H1 (cell line): Measurements from ENCODE around the gene SEMA5B. TPM values are rescaled to one million over a fixed set of nuclear protein-coding genes. Genes with fewer than 3 reads are reported as not detected.

Source experiments
- CTCF ChIA-PET: fragments of 300-600 bp; sonication (Branson Sonifier 250); formaldehyde crosslinking; loops from one replicate; lab custom pipeline; 2021; ENCODE audit not compliant: partially characterized antibody; lab: Charles Lee
- POLR2A ChIA-PET: fragments of 300-600 bp; sonication (Branson Sonifier 250); formaldehyde crosslinking; loops from one replicate; lab custom pipeline; 2021; ENCODE audit warnings: inconsistent platforms; ENCODE audit not compliant: partially characterized antibody; lab: Charles Lee
- DNase-seq, 2 experiments: peaks; one replicate each; pipeline versions ENCODE4 v3.0.0 to v3.0.0-alpha.2; 2010 to 2022; ENCODE audit warnings: low spot score in 2 of 2, low read depth in 1 of 2, mixed read lengths in 1 of 2
- FAIRE-seq: peaks from 2 replicates; lab custom pipeline; 2011; peaks lifted over from hg19 to GRCh38; lab: Jason Lieb, UNC
- H2AFZ ChIP-seq: 2 replicates; pipeline ENCODE4 v1.8.1; 2012; ENCODE audit warnings: low read length, inconsistent platforms
- H2AK5ac ChIP-seq: 2 replicates; pipeline ENCODE4 v1.6.1; 2013; ENCODE audit warnings: low read depth, low read length
- H2BK120ac ChIP-seq: replicated peaks from 2 replicates; pipeline ENCODE3; 2013; ENCODE audit warnings: low read depth, low read length, inconsistent platforms
- H2BK12ac ChIP-seq: 2 replicates; pipeline ENCODE4 v1.6.1; 2013; ENCODE audit warnings: low read depth, low read length
- H2BK15ac ChIP-seq: 2 replicates; pipeline ENCODE4 v1.6.1; 2013; ENCODE audit warnings: low read length
- H2BK20ac ChIP-seq: 2 replicates; pipeline ENCODE4 v1.6.1; 2013; ENCODE audit warnings: low read length
- H2BK5ac ChIP-seq: 2 replicates; pipeline ENCODE4 v1.6.1; 2013; ENCODE audit warnings: low read depth, low read length
- H3K14ac ChIP-seq: 2 replicates; pipeline ENCODE4 v1.6.1; 2013; ENCODE audit warnings: inconsistent platforms; ENCODE audit not compliant: insufficient read length
- H3K18ac ChIP-seq: 2 replicates; pipeline ENCODE4 v1.6.1; 2013; ENCODE audit warnings: low read length; ENCODE audit errors: extremely low read depth
- H3K23ac ChIP-seq: 2 replicates; pipeline ENCODE4 v1.6.1; 2013; ENCODE audit warnings: inconsistent platforms; ENCODE audit not compliant: insufficient read length
- H3K23me2 ChIP-seq: 2 replicates; pipeline ENCODE4 v1.6.1; 2013; ENCODE audit warnings: low read depth, low read length
- H3K27ac ChIP-seq: 2 replicates; pipeline ENCODE4 v1.6.1; 2011; ENCODE audit warnings: low read depth, low read length, inconsistent platforms
- H3K27me3 ChIP-seq, 4 experiments: replicated peaks in 1 of 4; 1 replicate in 1 of 4; 2 replicates in 3 of 4; pipeline versions ENCODE4 v1.6.1 to v1.8.1; 2011 to 2013; ENCODE audit warnings: low read length in 3 of 4, mild to moderate bottlenecking in 3 of 4, inconsistent platforms in 2 of 4, mixed read lengths in 2 of 4, moderate library complexity in 1 of 4; ENCODE audit not compliant: control insufficient read depth in 3 of 4, insufficient read depth in 3 of 4; ENCODE audit errors: extremely low read depth in 1 of 4
- H3K36me3 ChIP-seq, 4 experiments: 2 replicates each; pipeline versions ENCODE4 v1.6.1 to v1.8.1; 2011 to 2013; ENCODE audit warnings: mild to moderate bottlenecking in 4 of 4, low read length in 3 of 4, moderate library complexity in 2 of 4, control low read depth in 1 of 4, inconsistent platforms in 1 of 4; ENCODE audit not compliant: insufficient read depth in 4 of 4, control insufficient read depth in 2 of 4
- H3K4ac ChIP-seq: replicated peaks from 2 replicates; pipeline ENCODE3; 2013; ENCODE audit warnings: low read length, low read depth, mixed read lengths, inconsistent platforms; ENCODE audit not compliant: insufficient read length
- H3K4me1 ChIP-seq, 4 experiments: replicated peaks in 1 of 4; 1 replicate in 1 of 4; 2 replicates in 3 of 4; pipeline versions ENCODE4 v1.6.1 to v1.8.1; 2011 to 2013; ENCODE audit warnings: low read length in 3 of 4, inconsistent platforms in 2 of 4, mixed read lengths in 1 of 4; ENCODE audit not compliant: insufficient read depth in 4 of 4, control insufficient read depth in 3 of 4
- H3K4me2 ChIP-seq, 2 experiments: 2 replicates each; pipeline versions ENCODE4 v1.6.1 to v1.8.1; 2011 to 2013; ENCODE audit warnings: low read depth in 2 of 2, low read length in 2 of 2, control low read depth in 1 of 2, inconsistent platforms in 1 of 2, mild to moderate bottlenecking in 1 of 2; ENCODE audit not compliant: insufficient read depth in 1 of 2
- H3K4me3 ChIP-seq, 4 experiments: fragments of 200-600, 300-600 bp in 1 of 4; sonication (generic), shearing (Covaris generic), sonication (Bioruptor Twin) in 1 of 4; 2 replicates each; pipeline versions ENCODE4 v1.5.1 to v1.8.1; 2011 to 2016; ENCODE audit warnings: low read length in 4 of 4, low read depth in 3 of 4, control low read depth in 2 of 4, inconsistent platforms in 2 of 4, mild to moderate bottlenecking in 2 of 4, mixed read lengths in 1 of 4, moderate library complexity in 1 of 4; ENCODE audit not compliant: insufficient read depth in 2 of 4; ENCODE audit errors: extremely low read depth in 1 of 4
- H3K56ac ChIP-seq: replicated peaks from 2 replicates; pipeline ENCODE3; 2013; ENCODE audit warnings: low read depth, mild to moderate bottlenecking, mixed read lengths, low read length, inconsistent platforms; ENCODE audit not compliant: insufficient read length
- H3K79me1 ChIP-seq: 2 replicates; pipeline ENCODE4 v1.6.1; 2013; ENCODE audit warnings: low read depth, low read length, control low read depth
- H3K79me2 ChIP-seq, 2 experiments: 2 replicates each; pipeline versions ENCODE4 v1.6.1 to v1.8.1; 2012 to 2013; ENCODE audit warnings: low read length in 2 of 2, mild to moderate bottlenecking in 2 of 2, inconsistent platforms in 1 of 2; ENCODE audit not compliant: insufficient read depth in 2 of 2, control insufficient read depth in 1 of 2
- H3K9ac ChIP-seq, 4 experiments: replicated peaks in 1 of 4; 1 replicate in 1 of 4; 2 replicates in 3 of 4; pipeline versions ENCODE4 v1.6.1 to v1.8.1; 2011 to 2013; ENCODE audit warnings: low read depth in 3 of 4, low read length in 3 of 4, control low read depth in 2 of 4, mild to moderate bottlenecking in 2 of 4, moderate library complexity in 2 of 4, inconsistent platforms in 1 of 4; ENCODE audit errors: extremely low read depth in 1 of 4
- H3K9me3 ChIP-seq, 2 experiments: 2 replicates each; pipeline versions ENCODE4 v1.6.1 to v1.8.1; 2012 to 2013; ENCODE audit warnings: mild to moderate bottlenecking in 2 of 2, moderate library complexity in 2 of 2, control low read depth in 1 of 2, inconsistent platforms in 1 of 2, low read depth in 1 of 2, low read length in 1 of 2, mixed read lengths in 1 of 2; ENCODE audit not compliant: insufficient read depth in 2 of 2
- H4K20me1 ChIP-seq, 2 experiments: replicated peaks in 1 of 2; 2 replicates each; pipeline versions ENCODE3 to v1.8.1; 2011 to 2013; ENCODE audit warnings: inconsistent platforms in 2 of 2, low read length in 2 of 2, mild to moderate bottlenecking in 1 of 2; ENCODE audit not compliant: insufficient read depth in 2 of 2, control insufficient read depth in 1 of 2
- H4K5ac ChIP-seq: 2 replicates; pipeline ENCODE4 v1.6.1; 2013; ENCODE audit warnings: low read length, low read depth, mixed read lengths, inconsistent platforms; ENCODE audit not compliant: insufficient read length
- H4K8ac ChIP-seq: 2 replicates; pipeline ENCODE4 v1.8.0; 2013; ENCODE audit warnings: mild to moderate bottlenecking, moderate library complexity, low read length, inconsistent platforms; ENCODE audit not compliant: insufficient read depth; ENCODE audit errors: extremely low read depth
- H4K91ac ChIP-seq: replicated peaks from 2 replicates; pipeline ENCODE3; 2013; ENCODE audit warnings: low read length, mixed read lengths, inconsistent platforms; ENCODE audit not compliant: insufficient read length
- BACH1 ChIP-seq: IDR thresholded peaks from 2 replicates; pipeline ENCODE4 v1.6.1; 2012; ENCODE audit warnings: low read length, improper control_type of control experiment
- CHD1 ChIP-seq: IDR thresholded peaks from 2 replicates; pipeline ENCODE4 v1.6.1; 2012; ENCODE audit warnings: low read depth, low read length, improper control_type of control experiment
- EZH2 ChIP-seq: fragments of 200-600 bp; sonication (generic); IDR thresholded peaks from 2 replicates; pipeline ENCODE4 v1.7.1; 2012; ENCODE audit warnings: low read depth, mild to moderate bottlenecking, moderate library complexity, low read length, inconsistent platforms; ENCODE audit not compliant: severe bottlenecking
- KDM5A ChIP-seq: fragments of 200-600 bp; IDR thresholded peaks from 2 replicates; pipeline ENCODE4 v1.7.1; 2012; ENCODE audit warnings: mild to moderate bottlenecking, low read length, inconsistent platforms, mixed read lengths
- PHF8 ChIP-seq: fragments of 200-600 bp; sonication (generic); conservative IDR thresholded peaks from 2 replicates; pipeline ENCODE4 v1.7.1; 2012; ENCODE audit warnings: low read depth, mild to moderate bottlenecking, inconsistent platforms, low read length, moderate library complexity
- POLR2A ChIP-seq, 2 experiments: IDR thresholded peaks; 1 replicate in 1 of 2; 2 replicates in 1 of 2; pipeline ENCODE4 v1.6.1; 2011; ENCODE audit warnings: low read depth in 2 of 2, low read length in 2 of 2, mild to moderate bottlenecking in 2 of 2; ENCODE audit errors: control extremely low read depth in 1 of 2
- POU5F1 ChIP-seq: IDR thresholded peaks from 2 replicates; pipeline ENCODE4 v1.6.1; 2011; ENCODE audit warnings: low read depth, mild to moderate bottlenecking, low read length, moderate library complexity
- SIN3A ChIP-seq, 2 experiments: IDR thresholded peaks in 1 of 2; conservative IDR thresholded peaks in 1 of 2; 2 replicates each; pipeline ENCODE4 v1.6.1; 2011 to 2012; ENCODE audit warnings: low read length in 2 of 2, improper control_type of control experiment in 1 of 2, low read depth in 1 of 2, mild to moderate bottlenecking in 1 of 2
- SIRT6 ChIP-seq: IDR thresholded peaks from one replicate; pipeline ENCODE4 v1.7.1; 2012; ENCODE audit warnings: low read length, inconsistent platforms
- SIX5 ChIP-seq: IDR thresholded peaks from 2 replicates; pipeline ENCODE4 v1.6.1; 2011; ENCODE audit warnings: mild to moderate bottlenecking, low read depth, low read length
- TCF12 ChIP-seq: IDR thresholded peaks from 2 replicates; pipeline ENCODE4 v1.6.1; 2011; ENCODE audit warnings: low read depth, mild to moderate bottlenecking, low read length
- YY1 ChIP-seq: IDR thresholded peaks from 2 replicates; pipeline ENCODE4 v1.6.1; 2011; ENCODE audit warnings: low read depth, mild to moderate bottlenecking, low read length
- WGBS, 2 experiments: shearing (Covaris generic) in 1 of 2; methylation state at CpG; one replicate each; pipeline versions ENCODE4 v1.1.6 to v1.1.7; 2013 to 2015; ENCODE audit warnings: low lambda C conversion rate in 2 of 2, mixed read lengths in 2 of 2, inconsistent platforms in 1 of 2, low coverage in 1 of 2, missing lambda C conversion rate in 1 of 2; ENCODE audit not compliant: insufficient replicate concordance in 2 of 2, insufficient coverage in 1 of 2, insufficient read length in 1 of 2; ENCODE audit errors: extremely low coverage in 1 of 2, missing lambda C conversion rate in 1 of 2; 5-methylcytosine and 5-hydroxymethylcytosine counted together
- polyA plus RNA-seq, 7 experiments: library from polyadenylated mRNA; depleted of rRNA in 3 of 7; stranded (reverse) in 5 of 7; unstranded in 2 of 7; fragments of >200 nt in 5 of 7; fragments of 200-250 nt in 2 of 7; gene quantifications; 1 replicate in 5 of 7; 2 replicates in 1 of 7; 4 replicates in 1 of 7; pipeline versions ENCODE4 v1.2.1 to v1.2.3, GENCODE V29; 2011 to 2013; ENCODE audit warnings: missing spikeins in 2 of 7, mixed read lengths in 2 of 7
- total RNA-seq: library from RNA; stranded (reverse); fragmentation: NEBNext Ultra II Directional; extraction: Animal tissue kit (Norgen Biotek cat#: 25700); gene quantifications from 2 replicates; pipeline ENCODE4 v1.2.1, GENCODE V29; 2021
- TF ChIP-seq, protein P1 (sequence below): IDR thresholded peaks from 2 replicates; pipeline ENCODE4 v1.6.1; 2012; ENCODE audit warnings: inconsistent platforms
- TF ChIP-seq, protein P2 (sequence below): IDR thresholded peaks from 2 replicates; pipeline ENCODE4 v1.6.1; 2012; ENCODE audit warnings: inconsistent platforms

The SEMA5B gene
- total and polyA plus RNA-seq, 2 of the 8 experiments (the other 6 are each of a cell fraction or from before 2014, with no cell fraction given) = 13.1 to 22.4 TPM

- Histone ChIP-seq H4K5ac (no peak overlapping the region), H3K14ac (no peak overlapping the region), H3K9me3 (no peaks in the 10 kb centered on the region), H3K36me3 (no peaks in the 10 kb centered on the region), H4K20me1 (peaks cover 0 to 1% of the 10 kb centered on the region in 2 experiments), H2BK120ac (no peak overlapping the region), H3K23ac (no peak overlapping the region), H3K23me2 (no peaks in the 10 kb centered on the region), H4K91ac (no peak overlapping the region), H3K4me1 (peaks cover 2 to 9% (median 6%) of the 10 kb centered on the region in 4 experiments; a peak in 6 of 7 replicates), H3K4me3 (no peak overlapping the region), H2AK5ac (no peak overlapping the region), H3K18ac (no peak overlapping the region; the same call in 1 of the 2 replicates), H3K9ac (no peak overlapping the region), H2BK20ac (no peak overlapping the region), H3K56ac (no peak overlapping the region), H2BK5ac (no peak overlapping the region), H2BK15ac (no peak overlapping the region), H3K27me3 (no peaks in the 10 kb centered on the region), H4K8ac (peak overlapping the region; percentile 7; the same call in 1 of the 2 replicates), H3K79me2 (peaks cover 0 to 6% of the 10 kb centered on the region in 2 experiments; a peak in 1 of 4 replicates), H3K4ac (no peak overlapping the region), H2BK12ac (no peak overlapping the region; the same call in 1 of the 2 replicates), H3K79me1 (no peaks in the 10 kb centered on the region; the same call in 1 of the 2 replicates), H3K4me2 (no peak overlapping the region), H3K27ac (no peak overlapping the region), H2AFZ (no peak overlapping the region)
- POLR2A ChIA-PET = interaction anchor here (1.5 kb wide), 1 partner anchor 11 kb away, joined by 4 read pairs; no protein-coding TSS in a partner anchor
- CTCF ChIA-PET = interaction anchor here (0.7 to 1.1 kb wide), 8 partner anchors 10 to 199 kb away, joined by 3 to 4 read pairs (median 3); no protein-coding TSS in a partner anchor
- DNase-seq = no peak
- no peak for FAIRE-seq
- WGBS, 2 experiments = 83% methylated on average over 6 of the region's 6 CpGs; no CpG with 5 or more reads in 1 of the 2 experiments
- no peak for TF ChIP-seq BACH1
- TF ChIP-seq TCF12 = no peak
- TF ChIP-seq POLR2A (IDR thresholded peaks at IDR 0.05; ENCODE audit: control extremely low read depth in 1 of 2, low read depth in 2 of 2, low read length in 2 of 2) = no peak
- TF ChIP-seq, protein P1, sequence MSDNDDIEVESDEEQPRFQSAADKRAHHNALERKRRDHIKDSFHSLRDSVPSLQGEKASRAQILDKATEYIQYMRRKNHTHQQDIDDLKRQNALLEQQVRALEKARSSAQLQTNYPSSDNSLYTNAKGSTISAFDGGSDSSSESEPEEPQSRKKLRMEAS = no peak
- TF ChIP-seq YY1 = no peak
- no peak for TF ChIP-seq SIRT6
- TF ChIP-seq SIX5 = no peak
- TF ChIP-seq SIN3A (conservative IDR thresholded peaks at IDR 0.05 in 1 of 2, IDR thresholded peaks at IDR 0.05 in 1 of 2; ENCODE audit: low read depth in 1 of 2, low read length in 2 of 2) = no peak
- no peak for TF ChIP-seq EZH2
- no peak for TF ChIP-seq KDM5A
- no peak for TF ChIP-seq CHD1
- no peak for TF ChIP-seq PHF8
- TF ChIP-seq POU5F1 = no peak
- TF ChIP-seq, protein P2, sequence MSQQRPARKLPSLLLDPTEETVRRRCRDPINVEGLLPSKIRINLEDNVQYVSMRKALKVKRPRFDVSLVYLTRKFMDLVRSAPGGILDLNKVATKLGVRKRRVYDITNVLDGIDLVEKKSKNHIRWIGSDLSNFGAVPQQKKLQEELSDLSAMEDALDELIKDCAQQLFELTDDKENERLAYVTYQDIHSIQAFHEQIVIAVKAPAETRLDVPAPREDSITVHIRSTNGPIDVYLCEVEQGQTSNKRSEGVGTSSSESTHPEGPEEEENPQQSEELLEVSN = no peak
These were observed 18.7 kb downstream of the SEMA5B start for GRCh38 chr3:123008840-123009239.
